MM.1S (cell line): Measurements from ENCODE around the gene PHF21B.

Experiments
- DNase-seq: peaks from one replicate; pipeline ENCODE4 v3.0.0-alpha.2; 2015
- H2AFZ ChIP-seq: fragments of 300-600 bp; sonication (generic); 2 replicates; pipeline ENCODE4 v1.6.0; 2016; ENCODE audit warnings: antibody characterized with exemption, low read length
- H3F3A ChIP-seq: fragments of 300-600 bp; sonication (generic); 2 replicates; pipeline ENCODE4 v1.6.1; 2016; ENCODE audit warnings: mild to moderate bottlenecking, antibody characterized with exemption, low read length, moderate library complexity, mixed read lengths; ENCODE audit not compliant: insufficient read depth
- H3K27ac ChIP-seq: fragments of 300-600 bp; sonication (generic); 2 replicates; pipeline ENCODE4 v1.5.1; 2016; ENCODE audit warnings: mild to moderate bottlenecking, low read length
- H3K27me3 ChIP-seq: fragments of 300-600 bp; sonication (generic); replicated peaks from 2 replicates; pipeline ENCODE4 v1.6.0; 2016; ENCODE audit warnings: low read length; ENCODE audit not compliant: insufficient read depth
- H3K36me3 ChIP-seq: fragments of 300-600 bp; sonication (generic); replicated peaks from 2 replicates; pipeline ENCODE4 v1.6.1; 2016; ENCODE audit warnings: mild to moderate bottlenecking, low read length, mixed read lengths; ENCODE audit not compliant: insufficient read depth
- H3K4me1 ChIP-seq: fragments of 300-600 bp; sonication (generic); 2 replicates; pipeline ENCODE4 v1.6.1; 2016; ENCODE audit warnings: low read length, mixed read lengths
- H3K4me2 ChIP-seq: fragments of 300-600 bp; sonication (generic); 2 replicates; pipeline ENCODE4 v1.6.0; 2016; ENCODE audit warnings: low read depth, low read length
- H3K4me3 ChIP-seq: fragments of 300-600 bp; sonication (generic); 2 replicates; pipeline ENCODE4 v1.5.1; 2016; ENCODE audit warnings: low read length, mixed read lengths
- H3K79me2 ChIP-seq: fragments of 300-600 bp; sonication (generic); 2 replicates; pipeline ENCODE4 v1.6.1; 2016; ENCODE audit warnings: mixed run types, low read length, mixed read lengths
- H3K9ac ChIP-seq: fragments of 300-600 bp; sonication (generic); 2 replicates; pipeline ENCODE4 v1.6.1; 2016; ENCODE audit warnings: low read length, mixed read lengths
- H3K9me2 ChIP-seq: fragments of 300-600 bp; sonication (generic); replicated peaks from 2 replicates; pipeline ENCODE4 v1.6.1; 2016; ENCODE audit warnings: mild to moderate bottlenecking, low read length, mixed read lengths; ENCODE audit not compliant: insufficient read depth
- H3K9me3 ChIP-seq: fragments of 300-600 bp; sonication (generic); replicated peaks from 2 replicates; pipeline ENCODE4 v1.6.1; 2016; ENCODE audit warnings: mild to moderate bottlenecking, low read length, mixed read lengths; ENCODE audit not compliant: insufficient read depth
- H4K20me1 ChIP-seq: fragments of 300-600 bp; sonication (generic); 2 replicates; pipeline ENCODE4 v1.6.1; 2016; ENCODE audit warnings: mild to moderate bottlenecking, low read length, moderate library complexity, mixed read lengths; ENCODE audit not compliant: insufficient read depth
- CTCF ChIP-seq: fragments of 300-600 bp; sonication (generic); IDR thresholded peaks from 2 replicates; pipeline ENCODE4 v1.5.1; 2016; ENCODE audit warnings: antibody characterized with exemption, low read length, mixed read lengths
- EZH2 ChIP-seq: fragments of 300-600 bp; sonication (generic); optimal IDR thresholded peaks from 2 replicates; pipeline ENCODE3; 2017; ENCODE audit warnings: low read depth, mild to moderate bottlenecking, antibody characterized with exemption, low read length, mixed read lengths
- EZH2phosphoT487 ChIP-seq: fragments of 300-600 bp; sonication (generic); IDR thresholded peaks from 2 replicates; pipeline ENCODE4 v1.6.1; 2018; ENCODE audit warnings: antibody characterized with exemption, low read length

The PHF21B gene

DNA sequence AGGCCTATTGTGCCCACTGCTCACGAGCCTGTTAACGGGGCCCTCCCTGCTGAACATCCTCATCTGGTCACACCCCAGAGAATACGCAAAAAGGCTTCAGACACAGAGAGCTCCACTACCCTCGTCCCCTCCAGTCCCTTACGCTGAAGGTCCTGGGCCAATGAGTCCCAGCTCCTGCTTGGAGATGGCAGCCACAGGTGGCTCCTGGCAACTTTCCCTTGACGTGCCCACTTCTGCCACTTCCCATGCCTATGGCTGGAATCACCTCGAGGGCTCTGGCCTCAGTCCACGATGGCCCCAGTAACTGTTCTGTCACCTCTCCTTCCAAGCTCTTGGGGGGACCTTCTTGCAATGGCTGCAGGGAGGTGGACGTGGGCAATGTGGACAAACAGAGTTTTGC, 12.7 kb downstream of the PHF21B start:
- Histone ChIP-seq H3K4me3 (no peak overlapping the region), H2AFZ (no peak overlapping the region), H3K27me3 (peaks cover 98% of the 10 kb centered on the region), H3K9me3 (no peaks in the 10 kb centered on the region), H4K20me1 (no peaks in the 10 kb centered on the region), H3F3A (no peaks in the 10 kb centered on the region), H3K4me1 (no peaks in the 10 kb centered on the region), H3K79me2 (no peaks in the 10 kb centered on the region), H3K9me2 (no peaks in the 10 kb centered on the region), H3K36me3 (no peaks in the 10 kb centered on the region), H3K27ac (no peak overlapping the region), H3K4me2 (no peak overlapping the region), H3K9ac (no peak overlapping the region)
- no peak for TF ChIP-seq CTCF
- no peak for DNase-seq

DNA sequence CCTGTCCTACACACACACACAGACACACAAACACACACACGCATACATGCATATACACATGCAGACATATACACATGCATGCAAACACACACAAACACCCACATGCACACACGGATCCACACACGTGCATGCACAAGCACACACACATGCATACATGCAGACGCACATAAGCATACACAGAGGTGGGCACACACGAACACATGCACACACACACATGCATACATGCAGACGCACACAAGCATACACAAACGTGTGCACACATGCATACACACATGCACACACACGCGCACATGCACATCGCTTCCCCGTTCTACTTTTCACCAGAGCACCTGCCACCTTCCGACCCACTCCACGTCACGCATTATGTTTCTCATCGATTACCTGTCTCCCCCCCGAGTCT, 13.2 kb downstream of the PHF21B start:
- Histone ChIP-seq H3K27ac (no peak overlapping the region), H2AFZ (no peak overlapping the region), H3K27me3 (peaks cover 98% of the 10 kb centered on the region), H3K4me1 (no peaks in the 10 kb centered on the region), H3K9me2 (no peaks in the 10 kb centered on the region), H3F3A (no peaks in the 10 kb centered on the region), H4K20me1 (no peaks in the 10 kb centered on the region), H3K79me2 (no peaks in the 10 kb centered on the region), H3K4me3 (no peak overlapping the region), H3K36me3 (no peaks in the 10 kb centered on the region), H3K9ac (no peak overlapping the region), H3K9me3 (no peaks in the 10 kb centered on the region), H3K4me2 (no peak overlapping the region)
- no peak for DNase-seq
- TF ChIP-seq CTCF (no peak), EZH2 (no peak), EZH2phosphoT487 (no peak)

GRCh38 chr22:44996120-44996519, 13.7 kb downstream of the PHF21B start:
- H2AFZ ChIP-seq: no peak overlapping the region
- H3F3A ChIP-seq: no peaks in the 10 kb centered on the region
- H3K4me2 ChIP-seq: no peak overlapping the region
- no peak for DNase-seq
- no peaks in the 10 kb centered on the region for H3K79me2 ChIP-seq
- H3K36me3 ChIP-seq: no peaks in the 10 kb centered on the region
- H3K9ac ChIP-seq: no peak overlapping the region
- no peaks in the 10 kb centered on the region for H3K4me1 ChIP-seq
- H3K9me2 ChIP-seq: no peaks in the 10 kb centered on the region
- no peak overlapping the region for H3K27ac ChIP-seq
- H3K4me3 ChIP-seq: no peak overlapping the region
- no peaks in the 10 kb centered on the region for H3K9me3 ChIP-seq
- H4K20me1 ChIP-seq: no peaks in the 10 kb centered on the region
- H3K27me3 ChIP-seq: peaks cover 98% of the 10 kb centered on the region
- TF ChIP-seq EZH2 (no peak), EZH2phosphoT487 (no peak), CTCF (no peak)

DNA sequence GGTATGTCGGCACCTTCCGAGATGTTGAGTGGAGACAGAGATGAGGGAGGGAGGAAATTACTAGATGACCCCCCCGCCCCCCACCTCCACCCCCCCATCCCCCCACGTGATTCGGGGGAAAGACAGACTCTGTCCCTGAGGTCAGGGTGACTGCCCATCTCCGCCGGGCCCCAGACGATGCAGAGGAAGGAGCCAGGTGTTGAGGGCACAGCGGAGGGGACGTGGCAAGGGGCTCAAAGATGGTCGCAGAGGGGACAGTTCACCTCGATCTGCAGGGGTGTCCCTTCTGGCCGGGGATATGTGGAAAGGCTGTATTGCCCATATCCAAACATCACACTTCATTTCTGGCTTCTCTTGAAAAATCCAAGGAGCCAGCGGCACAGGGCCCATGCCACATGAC, 14.1 kb downstream of the PHF21B start:
- H3K4me3 ChIP-seq: no peak overlapping the region

More for the DNA sequence above, 14.1 kb downstream of the PHF21B start:
- TF ChIP-seq EZH2phosphoT487: no peak
- TF ChIP-seq CTCF: no peak
- no peak for TF ChIP-seq EZH2
- Histone ChIP-seq H3K79me2 (no peaks in the 10 kb centered on the region), H3K36me3 (no peaks in the 10 kb centered on the region), H3K27me3 (peaks cover 98% of the 10 kb centered on the region), H3K4me2 (no peak overlapping the region), H3K9me2 (no peaks in the 10 kb centered on the region), H3F3A (no peaks in the 10 kb centered on the region), H3K4me1 (no peaks in the 10 kb centered on the region), H3K27ac (no peak overlapping the region), H3K9me3 (no peaks in the 10 kb centered on the region), H3K9ac (no peak overlapping the region), H2AFZ (no peak overlapping the region), H4K20me1 (no peaks in the 10 kb centered on the region)
- DNase-seq: no peak
